Uterus (tissue), 4 donors: ENCODE measurements around the gene TPH2. TPM values are rescaled to one million over a fixed set of nuclear protein-coding genes. Genes with fewer than 3 reads are reported as not detected.

ENCODE experiments used
- DNase-seq, 2 donors: peaks; one replicate each; pipeline ENCODE4 v3.0.0-alpha.2; 2019 to 2020
- H3K27ac ChIP-seq, 2 donors: fragments of 200-600 bp; sonication (generic); 1 replicate in 1 of 2; 2 replicates in 1 of 2; pipeline ENCODE4 v1.5.1; 2016 to 2018
- H3K27me3 ChIP-seq, 2 donors: fragments of 200-600 bp; sonication (generic); one replicate each; pipeline ENCODE4 v1.5.1; 2018 to 2019; ENCODE audit warnings: control low read depth in 1 of 2
- H3K36me3 ChIP-seq, 2 donors: fragments of 200-600 bp; sonication (generic); one replicate each; pipeline ENCODE4 v1.5.1; 2019; ENCODE audit warnings: control low read depth in 1 of 2
- H3K4me1 ChIP-seq, 2 donors: fragments of 200-600 bp; sonication (generic); one replicate each; pipeline ENCODE4 v1.5.1; 2018 to 2019; ENCODE audit warnings: control low read depth in 1 of 2
- H3K4me3 ChIP-seq, 2 donors: fragments of 200-600 bp; sonication (generic); 1 replicate in 1 of 2; 2 replicates in 1 of 2; pipeline ENCODE4 v1.5.1; 2018 to 2019; ENCODE audit warnings: mild to moderate bottlenecking in 1 of 2
- H3K9me3 ChIP-seq, 2 donors: fragments of 200-600 bp; sonication (generic); one replicate each; pipeline ENCODE4 v1.5.1; 2019; ENCODE audit warnings: control low read depth in 1 of 2
- POLR2A ChIP-seq, 2 donors: fragments of 450-650 bp; IDR thresholded peaks; one replicate each; pipeline ENCODE4 v1.6.1; 2016; ENCODE audit warnings: antibody characterized with exemption in 2 of 2, mild to moderate bottlenecking in 1 of 2, moderate library complexity in 1 of 2
- intact Hi-C: fragments of 100-400 bp; cut with DNase I; formaldehyde crosslinking; loops from one replicate; pipeline ENCODE4 v1.15.1; 2023; ENCODE audit warnings: low total_unique reads
- total RNA-seq, 4 donors: library from RNA; depleted of rRNA in 3 of 4; stranded (reverse); fragments of >200 nt in 3 of 4; gene quantifications; one replicate each; pipeline versions ENCODE4 v1.1.0 to v1.2.4, GENCODE V29; 2014 to 2023
- TF ChIP-seq, protein P1 (sequence below), 4 experiments: fragments of 200-600 bp in 2 of 4; fragments of 450-650 bp in 2 of 4; sonication (generic) in 2 of 4; IDR thresholded peaks; one replicate each; pipeline ENCODE4 v1.5.1; 2016 to 2019; ENCODE audit warnings: antibody characterized with exemption in 4 of 4, mild to moderate bottlenecking in 2 of 4, moderate library complexity in 1 of 4
- donor health status: DM: yes; HTN: yes; CAD: no.

The TPH2 gene
- total RNA-seq, 4 donors from 2014 or later, result not detected

DNA sequence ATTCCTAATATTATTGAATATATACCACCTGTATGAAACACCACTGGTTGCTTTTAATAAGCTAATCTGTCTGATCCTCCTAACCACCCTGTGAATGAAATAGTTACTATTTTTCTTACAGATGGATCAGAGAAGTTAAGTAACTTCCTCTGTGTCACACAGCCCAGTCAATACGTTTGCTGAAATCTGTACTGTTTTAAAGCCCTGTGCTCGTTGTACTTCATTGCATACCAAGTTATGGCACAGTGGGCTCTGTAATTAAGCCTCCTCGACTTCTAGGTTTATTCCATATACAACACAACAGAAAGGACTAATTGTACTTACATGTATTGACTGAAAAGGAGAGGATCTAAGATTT, 137.9 kb downstream of the TPH2 start:
- H3K36me3 ChIP-seq, result no peaks in the 10 kb centered on the region
- H3K4me3 ChIP-seq, result no peak overlapping the region
- no peak overlapping the region for H3K27ac ChIP-seq
- no peak for DNase-seq
- no peaks in the 10 kb centered on the region for H3K27me3 ChIP-seq
- intact Hi-C loops, result no loop called here
- H3K4me1 ChIP-seq, result no peaks in the 10 kb centered on the region
- TF ChIP-seq, protein P1, sequence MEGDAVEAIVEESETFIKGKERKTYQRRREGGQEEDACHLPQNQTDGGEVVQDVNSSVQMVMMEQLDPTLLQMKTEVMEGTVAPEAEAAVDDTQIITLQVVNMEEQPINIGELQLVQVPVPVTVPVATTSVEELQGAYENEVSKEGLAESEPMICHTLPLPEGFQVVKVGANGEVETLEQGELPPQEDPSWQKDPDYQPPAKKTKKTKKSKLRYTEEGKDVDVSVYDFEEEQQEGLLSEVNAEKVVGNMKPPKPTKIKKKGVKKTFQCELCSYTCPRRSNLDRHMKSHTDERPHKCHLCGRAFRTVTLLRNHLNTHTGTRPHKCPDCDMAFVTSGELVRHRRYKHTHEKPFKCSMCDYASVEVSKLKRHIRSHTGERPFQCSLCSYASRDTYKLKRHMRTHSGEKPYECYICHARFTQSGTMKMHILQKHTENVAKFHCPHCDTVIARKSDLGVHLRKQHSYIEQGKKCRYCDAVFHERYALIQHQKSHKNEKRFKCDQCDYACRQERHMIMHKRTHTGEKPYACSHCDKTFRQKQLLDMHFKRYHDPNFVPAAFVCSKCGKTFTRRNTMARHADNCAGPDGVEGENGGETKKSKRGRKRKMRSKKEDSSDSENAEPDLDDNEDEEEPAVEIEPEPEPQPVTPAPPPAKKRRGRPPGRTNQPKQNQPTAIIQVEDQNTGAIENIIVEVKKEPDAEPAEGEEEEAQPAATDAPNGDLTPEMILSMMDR (IDR thresholded peaks at IDR 0.05), result no peak
- TF ChIP-seq POLR2A (IDR thresholded peaks at IDR 0.05), result no peak
- H3K9me3 ChIP-seq, result no peaks in the 10 kb centered on the region

DNA sequence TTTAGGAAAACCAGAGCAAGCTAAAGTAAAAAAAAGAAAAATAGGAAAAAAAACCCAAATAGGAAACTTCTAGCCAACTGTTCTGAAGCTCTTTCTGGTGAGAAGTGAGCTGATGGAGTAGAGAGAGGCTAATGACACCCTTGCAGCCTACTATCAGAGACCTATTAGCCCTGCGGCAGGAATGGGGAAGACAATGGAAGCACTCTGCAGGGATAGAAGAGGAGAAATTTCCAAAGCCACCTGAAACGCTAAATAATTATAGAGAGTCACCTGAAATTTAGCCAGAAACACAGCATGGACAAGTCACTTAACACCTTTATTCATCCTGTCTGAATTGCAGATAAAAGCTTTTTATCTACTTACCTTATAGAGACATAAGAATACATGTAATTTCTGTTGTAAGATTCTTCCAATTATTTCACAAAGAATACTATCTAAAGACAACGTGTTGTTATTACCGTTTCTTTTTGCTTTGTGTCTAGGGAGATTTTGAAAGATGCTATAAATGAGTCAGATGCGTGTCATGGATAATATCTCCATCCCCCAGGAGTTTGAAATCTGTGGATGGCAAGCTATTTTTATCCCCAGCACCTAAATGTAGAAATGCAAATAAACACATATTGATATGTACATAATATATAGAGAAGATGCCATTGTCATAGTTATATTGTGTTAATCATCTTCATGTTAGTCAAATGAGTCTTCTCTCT, 138.6 kb downstream of the TPH2 start:
- intact Hi-C loops, result no loop called here
- no peaks in the 10 kb centered on the region for H3K4me1 ChIP-seq

DNA sequence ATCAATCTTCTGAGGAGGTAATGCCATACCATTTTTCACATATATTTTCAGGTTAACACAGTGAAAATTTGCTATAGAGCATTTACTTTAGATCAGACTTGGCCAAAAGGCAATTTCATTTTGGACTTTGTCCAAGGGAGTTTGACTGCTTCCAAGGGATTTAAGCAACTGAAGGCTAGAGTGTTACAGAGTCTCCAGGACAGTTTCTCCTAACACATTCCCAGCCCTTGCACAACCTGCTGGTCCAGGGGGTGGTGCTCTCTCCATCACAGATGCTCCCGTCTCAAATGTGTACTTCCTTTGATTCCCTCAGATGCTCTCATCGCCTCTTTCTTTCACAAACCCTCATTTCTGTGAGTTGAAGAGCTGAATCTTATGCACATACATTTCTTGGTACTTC, 143.1 kb downstream of the TPH2 start:
- H3K4me3 ChIP-seq, result no peak overlapping the region
- H3K36me3 ChIP-seq, result no peaks in the 10 kb centered on the region
- H3K27me3 ChIP-seq, result no peaks in the 10 kb centered on the region
- intact Hi-C loops, result no loop called here
- no peak for TF ChIP-seq POLR2A (IDR thresholded peaks at IDR 0.05)
- TF ChIP-seq, protein P1 (IDR thresholded peaks at IDR 0.05), result no peak
- no peaks in the 10 kb centered on the region for H3K4me1 ChIP-seq
- DNase-seq, result no peak
- H3K9me3 ChIP-seq, result no peaks in the 10 kb centered on the region
- H3K27ac ChIP-seq, result no peak overlapping the region

More for the DNA sequence above, 138.6 kb downstream of the TPH2 start:
- TF ChIP-seq POLR2A (IDR thresholded peaks at IDR 0.05), result no peak
- TF ChIP-seq, protein P1 (IDR thresholded peaks at IDR 0.05), result no peak
- no peak for DNase-seq
- H3K36me3 ChIP-seq, result no peaks in the 10 kb centered on the region
- no peaks in the 10 kb centered on the region for H3K27me3 ChIP-seq
- H3K27ac ChIP-seq, result no peak overlapping the region
- H3K4me3 ChIP-seq, result no peak overlapping the region
- no peaks in the 10 kb centered on the region for H3K9me3 ChIP-seq

Other genes with a start within 250 kb of the TPH2 start
- 10 to 100 TPM; 10.6 to 72.7 (median 24.5) TPM for gene RAB21, start 184.0 kb upstream of the TPH2 start, total RNA-seq
- 10 to 100 TPM; 45.9 to 70.7 (median 57.1) TPM for gene TBC1D15, start 99.1 kb upstream of the TPH2 start, total RNA-seq